ENCODE measurements around the gene PPIL6. TPM values are rescaled to one million over a fixed set of nuclear protein-coding genes. Genes with fewer than 3 reads are reported as not detected.

Gene PPIL6
- polyA plus RNA-seq, 6 donors from 2014 or later, result 1.1 to 3.9 (median 2.4) TPM

Other genes starting within 250 kb of the PPIL6 start
- 100 to 1,000 TPM; 215 to 341 (median 245) TPM for gene CD164, start 58.2 kb downstream of the PPIL6 start, polyA plus RNA-seq (ENCODE audit: low read depth in 6 of 6)
- 10 to 100 TPM; 24.1 to 45.5 (median 33.5) TPM for gene SMPD2, start 96 bp upstream of the PPIL6 start, polyA plus RNA-seq (ENCODE audit: low read depth in 6 of 6)
- 10 to 100 TPM in 5 of 6 donors, 1 to 10 TPM in 1; 8.4 to 26.7 (median 16.1) TPM for gene MICAL1, start 15.1 kb upstream of the PPIL6 start, polyA plus RNA-seq (ENCODE audit: low read depth in 6 of 6)
- 10 to 100 TPM; 12.0 to 18.5 (median 16.3) TPM for gene ZBTB24, start 42.6 kb upstream of the PPIL6 start, polyA plus RNA-seq (ENCODE audit: low read depth in 6 of 6)